GM20431 (cell line): ENCODE results near the gene SLC35E2B.
"Not testable (repeated sequence)": the region's sequence is repeated elsewhere in the genome, so short reads cannot be mapped to it uniquely, and the experiment has no call there.

Source experiments
- in situ Hi-C: fragments of 300-500 bp; cut with MseI, MboI; formaldehyde crosslinking; loops from one replicate; pipeline ENCODE4 v1.15.0; 2020; ENCODE audit warnings: low sequenced_read_pairs; ENCODE audit not compliant: unreplicated experiment

SLC35E2B gene

DNA sequence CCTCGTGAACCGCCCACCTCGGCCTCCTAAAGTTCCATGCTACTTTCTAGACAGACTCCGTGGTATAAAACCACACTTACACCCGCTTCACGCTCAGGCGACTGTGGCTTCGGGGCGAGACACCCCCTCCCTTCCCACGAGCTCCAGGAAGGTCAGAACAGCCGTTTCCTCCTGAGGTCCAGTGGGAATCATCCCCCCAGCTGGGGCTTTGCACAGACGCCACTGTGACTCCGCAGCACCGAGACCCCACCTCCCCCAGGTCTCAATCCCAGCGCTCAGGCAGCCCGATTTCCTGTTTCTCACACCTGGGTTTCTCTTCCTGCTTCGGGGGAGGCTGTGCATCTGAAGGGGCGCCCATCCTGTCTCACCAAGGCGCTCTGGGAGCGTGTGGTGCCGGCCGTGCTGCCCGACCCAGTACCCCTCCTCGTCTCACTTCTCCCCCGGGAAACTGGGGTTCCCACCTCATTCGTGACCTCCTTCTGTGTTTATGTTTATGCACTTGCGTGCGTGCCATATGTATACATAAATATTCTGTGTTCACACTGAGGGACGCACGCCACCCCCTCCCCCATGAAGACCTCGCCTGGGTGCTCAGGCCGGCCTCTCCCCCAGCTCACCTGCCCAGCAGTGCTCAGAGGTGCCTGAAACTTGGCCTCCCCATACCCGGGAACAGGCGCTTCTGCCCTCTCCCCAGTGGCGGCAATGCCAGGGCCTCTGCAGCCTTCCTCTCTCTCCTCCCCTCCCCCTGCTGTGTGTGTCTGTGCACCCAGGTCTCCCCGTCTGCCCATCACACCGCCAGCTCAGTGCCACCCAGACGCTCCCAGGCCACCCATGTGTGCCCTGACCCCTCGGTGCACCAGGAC is 14.6 kb downstream of the SLC35E2B start:
- in situ Hi-C loops, result no loop called here

DNA sequence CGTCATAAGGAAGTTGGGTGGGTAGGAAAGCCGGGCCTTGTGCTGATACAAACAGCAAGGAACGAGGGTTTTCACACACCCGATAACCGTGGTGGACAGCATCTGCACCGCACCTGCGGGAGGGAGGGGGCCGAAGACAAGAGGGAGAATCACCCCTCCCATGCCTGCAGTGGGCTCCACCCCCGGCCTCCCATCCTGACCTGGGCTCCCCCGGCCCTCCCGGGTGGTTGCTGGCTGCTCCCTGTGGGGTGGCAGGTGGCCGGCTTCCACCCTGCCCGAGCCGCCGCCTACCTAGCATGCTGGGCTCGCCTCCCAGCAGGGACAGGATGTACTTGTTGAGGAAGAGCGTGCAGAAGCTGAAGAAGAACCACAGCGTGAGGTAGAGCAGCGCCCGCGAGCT is 16.5 kb downstream of the SLC35E2B start:
- in situ Hi-C loops, result not testable (repeated sequence)

- in situ Hi-C loops, result not testable (repeated sequence)
Measured at GRCh38 chr1:1675218-1675617, 17.4 kb downstream of the SLC35E2B start.

DNA sequence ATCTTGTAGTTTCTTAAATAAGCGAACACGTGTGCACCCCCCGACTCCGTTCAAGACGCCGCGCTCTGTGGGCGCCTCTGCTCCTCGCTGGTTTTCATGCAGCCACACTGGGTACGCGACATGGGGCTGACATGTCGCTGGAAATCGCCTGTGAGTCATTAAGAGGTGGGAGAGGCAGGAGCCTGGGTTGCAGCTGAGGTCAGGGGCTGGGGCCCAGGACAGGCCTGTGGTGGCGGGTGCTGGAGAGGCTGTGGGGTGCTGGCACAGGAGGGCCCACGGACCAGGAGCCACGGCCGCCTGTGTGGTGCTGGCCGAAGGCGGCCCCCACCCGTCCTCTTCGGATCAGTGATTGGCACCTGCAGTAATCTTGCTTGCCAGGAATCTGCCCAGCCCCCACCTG is 17.8 kb downstream of the SLC35E2B start:
- in situ Hi-C loops, result not testable (repeated sequence)

- in situ Hi-C loops, result no loop called here
Measured at GRCh38 chr1:1672181-1672965, 20.2 kb downstream of the SLC35E2B start.

- in situ Hi-C loops, result no loop called here
Measured at GRCh38 chr1:1671365-1672119, 21.1 kb downstream of the SLC35E2B start.

GRCh38 chr1:1670866-1671265 is 21.7 kb downstream of the SLC35E2B start:
- in situ Hi-C loops, result no loop called here

DNA sequence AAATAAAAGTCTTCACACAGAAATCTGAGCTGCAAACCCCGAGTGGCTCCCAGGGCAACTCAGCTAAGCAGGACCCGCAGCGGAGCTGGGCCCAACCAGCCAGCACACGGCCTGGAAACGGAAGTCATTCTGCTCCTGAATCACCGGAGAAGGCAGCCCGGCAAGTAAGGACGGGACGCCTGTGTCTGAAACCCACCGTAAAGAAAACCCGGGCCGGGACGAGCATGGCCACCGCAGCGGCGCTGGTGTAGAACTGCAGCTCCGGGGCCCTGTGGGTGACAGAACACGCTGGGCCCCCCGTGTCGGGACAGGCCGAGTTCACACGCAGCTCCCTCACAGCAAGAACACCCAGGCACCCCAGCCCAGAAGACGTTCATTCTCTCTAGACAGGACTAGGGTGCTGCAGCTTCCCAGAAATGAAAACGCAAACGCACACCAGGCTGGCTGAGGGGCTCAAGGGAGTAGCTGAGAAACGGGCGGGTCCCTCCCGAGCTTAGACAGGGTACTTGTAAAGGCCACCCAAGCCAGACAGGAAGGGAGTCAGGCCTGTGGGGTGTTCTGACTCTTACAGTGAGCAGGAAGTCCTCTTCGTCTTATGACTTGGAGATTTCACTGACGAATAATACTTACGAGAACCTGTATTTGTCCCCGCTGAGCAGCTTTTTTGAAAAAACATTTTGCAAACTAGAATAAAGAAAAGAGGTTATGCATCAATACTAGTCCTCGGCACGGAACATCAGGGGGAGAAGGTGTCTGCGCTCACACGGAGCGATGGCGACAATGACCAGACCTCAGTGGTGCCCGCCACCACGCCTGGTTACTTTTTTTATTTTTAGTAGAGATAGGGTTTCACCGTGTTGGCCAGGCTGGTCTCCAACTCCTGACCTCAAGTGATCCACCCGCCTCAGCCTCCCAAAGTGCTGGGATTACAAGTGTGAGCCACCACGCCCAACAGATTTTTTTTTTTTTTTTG is 22.8 kb downstream of the SLC35E2B start:
- in situ Hi-C loops, result no loop called here

DNA sequence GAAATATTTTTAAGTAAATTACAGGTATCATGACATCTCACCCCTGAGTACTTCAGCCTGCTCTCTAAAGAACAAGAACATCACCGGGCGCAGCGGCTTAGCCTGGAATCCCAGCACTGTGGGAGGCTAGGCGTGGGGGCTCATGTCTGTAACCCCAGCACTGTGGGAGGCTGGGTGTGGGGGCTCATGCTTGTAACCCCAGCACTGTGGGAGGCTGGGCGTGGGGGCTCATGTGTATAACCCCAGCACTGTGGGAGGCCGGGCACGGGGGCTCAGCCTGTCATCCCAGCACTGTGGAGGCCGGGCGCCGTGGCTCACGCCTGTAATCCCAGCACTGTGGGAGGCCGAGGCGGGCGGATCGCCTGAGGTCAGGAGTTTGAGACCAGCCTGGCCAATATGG is 26.1 kb downstream of the SLC35E2B start:
- in situ Hi-C loops, result no loop called here

DNA sequence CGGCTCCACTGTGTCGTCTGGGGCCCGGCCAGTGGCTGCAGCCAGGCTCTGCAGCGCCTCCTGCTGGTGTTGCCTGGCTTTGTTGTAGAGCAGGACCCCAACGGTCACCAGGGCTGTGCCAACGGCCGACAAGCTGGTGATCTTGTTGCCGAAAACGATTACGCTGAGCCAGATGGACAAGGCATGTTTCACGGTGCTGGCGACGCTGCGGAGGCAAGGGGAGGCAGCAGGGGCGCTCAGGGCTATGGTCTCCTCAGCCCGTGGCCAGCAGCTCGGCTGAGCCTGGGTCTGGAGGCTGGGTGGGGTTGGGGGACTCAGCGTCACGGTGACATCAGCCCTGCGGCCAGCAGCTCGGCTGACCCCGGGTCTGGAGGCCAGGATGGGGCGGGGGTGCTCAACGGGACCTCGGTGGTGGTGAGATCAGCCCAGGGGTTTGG is 26.8 kb downstream of the SLC35E2B start:
- in situ Hi-C loops, result no loop called here

- in situ Hi-C loops, result no loop called here
Measured at GRCh38 chr1:1664941-1665814, 27.4 kb downstream of the SLC35E2B start.

- in situ Hi-C loops, result not testable (repeated sequence)
Measured at GRCh38 chr1:1664318-1664717, 28.3 kb downstream of the SLC35E2B start.

GRCh38 chr1:1662830-1663560 is 29.6 kb downstream of the SLC35E2B start:
- in situ Hi-C loops, result not testable (repeated sequence)

DNA sequence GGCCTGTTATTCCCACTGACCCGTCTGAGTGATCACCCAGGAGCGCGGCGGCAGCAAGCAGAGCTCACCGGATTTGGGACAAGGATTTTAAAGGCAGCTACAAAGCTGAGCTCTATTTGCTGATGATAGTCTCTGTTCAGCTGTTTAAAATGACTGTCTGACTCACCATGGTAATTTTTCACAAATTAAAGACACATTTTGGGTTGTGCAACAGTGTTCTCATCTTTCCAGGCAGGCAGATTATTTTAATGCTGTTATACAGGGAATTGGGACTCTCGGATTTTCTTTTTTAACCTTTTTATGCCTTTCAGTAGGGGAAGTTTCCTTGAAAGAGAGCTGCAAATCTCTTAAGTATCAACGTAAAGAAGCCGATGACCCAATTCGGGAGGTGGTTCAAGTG is 30.2 kb downstream of the SLC35E2B start:
- in situ Hi-C loops, result not testable (repeated sequence)

GRCh38 chr1:1658583-1659549 is 33.7 kb downstream of the SLC35E2B start, which contains the start of gene CDK11B:
Gene CDK11B (minus strand): TSS chr1:1659004. CDS start chr1:1657485, 1,519 bp downstream.
- in situ Hi-C loops, result not testable (repeated sequence)

- in situ Hi-C loops, result not testable (repeated sequence)
Measured at GRCh38 chr1:1648265-1648664, 44.3 kb downstream of the SLC35E2B start.
